HepG2 (cell line): Measurements from ENCODE around the gene DNAAF8. TPM values are rescaled to one million over a fixed set of nuclear protein-coding genes. Genes with fewer than 3 reads are reported as not detected.

Experiments
- ATAC-seq: fragments of 200-7000 bp; cut with Tn5 transposase; 3 replicates; pipeline ENCODE4 v1.9.1; 2020; ENCODE audit warnings: mild to moderate bottlenecking, moderate library complexity
- BruUV-seq: library from RNA; stranded (reverse); fragments of 400-500 nt; replicated peaks from 2 replicates; lab custom pipeline; 2021; lab: Mats Ljungman, UMichigan
- CTCF ChIA-PET: fragments of 300-600 bp; formaldehyde crosslinking; extraction: SDS; loops from one replicate; lab custom pipeline; 2021; ENCODE audit warnings: low total read pairs, inconsistent platforms, low intra/inter-chr PET ratio; lab: Yijun Ruan, JAX
- POLR2A ChIA-PET: fragments of 350-600 bp; sonication (Branson Sonifier 250); formaldehyde crosslinking; loops from one replicate; lab custom pipeline; 2020; ENCODE audit warnings: antibody characterized with exemption, inconsistent platforms; lab: Yijun Ruan, JAX
- DNase-seq: peaks from one replicate; pipeline ENCODE4 v3.0.0-alpha.2; 2015; ENCODE audit warnings: low spot score
- FAIRE-seq: peaks from 3 replicates; lab custom pipeline; 2011; peaks lifted over from hg19 to GRCh38; lab: Jason Lieb, UNC
- H2AFZ ChIP-seq: one replicate; pipeline ENCODE4 v1.6.1; 2011; ENCODE audit warnings: low read length, inconsistent platforms
- H3K27ac ChIP-seq: fragments of 300-600 bp; 3 replicates; pipeline ENCODE4 v1.8.0; 2011; ENCODE audit warnings: mixed run types, mild to moderate bottlenecking, mixed read lengths, low read length, inconsistent platforms; ENCODE audit not compliant: insufficient read depth; ENCODE audit errors: extremely low read length
- H3K27me3 ChIP-seq, 2 experiments: fragments of 200-600 bp in 1 of 2; 2 replicates in 1 of 2; 3 replicates in 1 of 2; pipeline versions ENCODE4 v1.6.0 to v1.8.0; 2011; ENCODE audit warnings: low read length in 2 of 2, mild to moderate bottlenecking in 2 of 2, moderate library complexity in 2 of 2, inconsistent platforms in 1 of 2; ENCODE audit not compliant: insufficient read depth in 2 of 2, control insufficient read depth in 1 of 2
- H3K36me3 ChIP-seq, 2 experiments: fragments of 200-600 bp in 1 of 2; replicated peaks in 1 of 2; 2 replicates in 1 of 2; 3 replicates in 1 of 2; pipeline versions ENCODE4 v1.5.1 to v1.8.0; 2011; ENCODE audit warnings: low read length in 2 of 2, inconsistent platforms in 1 of 2; ENCODE audit not compliant: insufficient read depth in 2 of 2, control insufficient read depth in 1 of 2
- H3K4me1 ChIP-seq: 2 replicates; pipeline ENCODE4 v1.5.1; 2012; ENCODE audit warnings: low read length, inconsistent platforms; ENCODE audit not compliant: insufficient read depth
- H3K4me2 ChIP-seq: 2 replicates; pipeline ENCODE4 v1.6.0; 2011; ENCODE audit warnings: low read depth, low read length, inconsistent platforms
- H3K4me3 ChIP-seq, 3 experiments: fragments of 200-600 bp in 1 of 3; sonication (generic), shearing (Covaris generic) in 1 of 3; replicated peaks in 1 of 3; 2 replicates each; pipeline ENCODE4 v1.5.1; 2011 to 2016; ENCODE audit warnings: low read length in 3 of 3, inconsistent platforms in 2 of 3, low read depth in 2 of 3, mild to moderate bottlenecking in 2 of 3, control low read depth in 1 of 3, mixed read lengths in 1 of 3; ENCODE audit not compliant: insufficient read depth in 1 of 3
- H3K79me2 ChIP-seq: one replicate; pipeline ENCODE4 v1.6.1; 2011; ENCODE audit warnings: low read length, inconsistent platforms; ENCODE audit not compliant: insufficient read depth
- H3K9ac ChIP-seq: 2 replicates; pipeline ENCODE4 v1.6.0; 2011; ENCODE audit warnings: mild to moderate bottlenecking, low read depth, low read length, inconsistent platforms; ENCODE audit not compliant: insufficient read depth
- H3K9me3 ChIP-seq: 2 replicates; pipeline ENCODE4 v1.5.1; 2012; ENCODE audit warnings: mild to moderate bottlenecking, low read length
- H4K20me1 ChIP-seq: 2 replicates; pipeline ENCODE4 v1.6.0; 2011; ENCODE audit warnings: inconsistent platforms, mild to moderate bottlenecking, low read length, moderate library complexity; ENCODE audit not compliant: insufficient read depth
- CBX5 ChIP-seq: sonication (generic); formaldehyde crosslinking; IDR thresholded peaks from 2 replicates; pipeline ENCODE4 v1.4.0; 2020; ENCODE audit warnings: missing genetic modification reagents, borderline replicate concordance
- CEBPG ChIP-seq: IDR thresholded peaks from 2 replicates; pipeline ENCODE4 v1.6.1; 2016
- CREM ChIP-seq, 2 experiments: sonication (generic) in 1 of 2; formaldehyde crosslinking in 1 of 2; IDR thresholded peaks; 2 replicates each; pipeline versions ENCODE4 v1.4.0 to v1.6.1; 2016 to 2020; ENCODE audit warnings: antibody characterized with exemption in 1 of 2, mild to moderate bottlenecking in 1 of 2, missing genetic modification reagents in 1 of 2
- ELF1 ChIP-seq: sonication (generic); formaldehyde crosslinking; IDR thresholded peaks from 2 replicates; pipeline ENCODE4 v1.4.0; 2020; ENCODE audit warnings: missing genetic modification reagents
- ELF3 ChIP-seq: IDR thresholded peaks from 2 replicates; pipeline ENCODE4 v1.6.1; 2016; ENCODE audit warnings: missing genetic modification reagents, missing compliant biosample characterization
- GATA4 ChIP-seq: sonication (generic); IDR thresholded peaks from 2 replicates; pipeline ENCODE4 v1.6.1; 2016; ENCODE audit warnings: antibody characterized with exemption, low read depth, borderline replicate concordance
- MED13 ChIP-seq: sonication (generic); formaldehyde crosslinking; IDR thresholded peaks from 2 replicates; pipeline ENCODE4 v1.5.0; 2020; ENCODE audit warnings: missing genetic modification reagents
- MZF1 ChIP-seq: sonication (generic); formaldehyde crosslinking; IDR thresholded peaks from 2 replicates; pipeline ENCODE4 v1.8.1; 2023; ENCODE audit warnings: mild to moderate bottlenecking, missing genetic modification reagents, borderline replicate concordance
- NONO ChIP-seq, 2 experiments: fragments of 450-650 bp in 1 of 2; sonication (generic) in 1 of 2; formaldehyde crosslinking in 1 of 2; IDR thresholded peaks in 1 of 2; conservative IDR thresholded peaks in 1 of 2; 2 replicates each; pipeline versions ENCODE4 v1.6.1 to v1.8.0; 2017 to 2022; ENCODE audit warnings: mild to moderate bottlenecking in 1 of 2, missing genetic modification reagents in 1 of 2, moderate library complexity in 1 of 2
- PRPF4 ChIP-seq: fragments of 200-400 bp; formaldehyde crosslinking; IDR thresholded peaks from 2 replicates; pipeline ENCODE4 v1.6.1; 2016; ENCODE audit warnings: low read length, low read depth; ENCODE audit not compliant: poor library complexity, severe bottlenecking
- SATB2 ChIP-seq: sonication (generic); formaldehyde crosslinking; IDR thresholded peaks from 2 replicates; pipeline ENCODE4 v1.5.0; 2020; ENCODE audit warnings: missing genetic modification reagents
- SRSF9 ChIP-seq: fragments of 200-400 bp; formaldehyde crosslinking; IDR thresholded peaks from 2 replicates; pipeline ENCODE4 v1.6.1; 2018; ENCODE audit warnings: borderline replicate concordance, mild to moderate bottlenecking, low read depth, low read length; ENCODE audit not compliant: insufficient read depth, poor library complexity, severe bottlenecking
- ZNF775 ChIP-seq: sonication (generic); formaldehyde crosslinking; IDR thresholded peaks from 2 replicates; pipeline ENCODE4 v1.4.0; 2020; ENCODE audit warnings: missing genetic modification reagents, mild to moderate bottlenecking, moderate library complexity, borderline replicate concordance
- ZNF891 ChIP-seq: sonication (generic); formaldehyde crosslinking; IDR thresholded peaks from 2 replicates; pipeline ENCODE4 v1.5.0; 2020; ENCODE audit warnings: mild to moderate bottlenecking, missing genetic modification reagents
- WGBS: methylation state at CpG from one replicate; pipeline ENCODE4 v1.1.6; 2017; ENCODE audit warnings: low lambda C conversion rate; 5-methylcytosine and 5-hydroxymethylcytosine counted together
- in situ Hi-C: cut with HindIII; loops from 2 replicates; pipeline ENCODE4 v1.10.0; 2017; ENCODE audit warnings: low pct_unique_long_range_greater_than_20kb; ENCODE audit not compliant: extremely low pct_ligation_motif_present
- intact Hi-C: fragments of 100-400 bp; cut with micrococcal nuclease; formaldehyde crosslinking; loops from one replicate; pipeline ENCODE4 v1.10.0; 2022; ENCODE audit not compliant: unreplicated experiment
- polyA plus RNA-seq, 8 experiments: library from polyadenylated mRNA; depleted of rRNA in 3 of 8; stranded (reverse) in 7 of 8; unstranded in 1 of 8; fragments of >200 nt; fragmentation: Illumina TruSeq in 4 of 8; extraction: Trizol in 4 of 8; gene quantifications; 2 replicates each; pipeline versions ENCODE4 v1.2.1 to v1.2.3, GENCODE V29; 2011 to 2016; ENCODE audit warnings: low read depth in 4 of 8, missing spikeins in 1 of 8, mixed read lengths in 1 of 8; ENCODE audit not compliant: insufficient read depth in 1 of 8
- total RNA-seq, 5 experiments: library from RNA; depleted of rRNA; stranded (reverse); fragments of >200 nt; fragmentation: Illumina TruSeq; extraction: Trizol; gene quantifications; 2 replicates each; pipeline ENCODE4 v1.2.3, GENCODE V29; 2016; ENCODE audit warnings: low read depth in 1 of 5
- TF ChIP-seq, protein P1 (sequence below): sonication (generic); formaldehyde crosslinking; IDR thresholded peaks from 2 replicates; pipeline ENCODE4 v1.4.0; 2020; ENCODE audit warnings: missing genetic modification reagents, borderline replicate concordance

DNAAF8 gene
- total and polyA plus RNA-seq, 2 of the 13 experiments (the other 11 are each of a cell fraction or from before 2014, with no cell fraction given): 0.44 TPM; not detected in 1

DNA sequence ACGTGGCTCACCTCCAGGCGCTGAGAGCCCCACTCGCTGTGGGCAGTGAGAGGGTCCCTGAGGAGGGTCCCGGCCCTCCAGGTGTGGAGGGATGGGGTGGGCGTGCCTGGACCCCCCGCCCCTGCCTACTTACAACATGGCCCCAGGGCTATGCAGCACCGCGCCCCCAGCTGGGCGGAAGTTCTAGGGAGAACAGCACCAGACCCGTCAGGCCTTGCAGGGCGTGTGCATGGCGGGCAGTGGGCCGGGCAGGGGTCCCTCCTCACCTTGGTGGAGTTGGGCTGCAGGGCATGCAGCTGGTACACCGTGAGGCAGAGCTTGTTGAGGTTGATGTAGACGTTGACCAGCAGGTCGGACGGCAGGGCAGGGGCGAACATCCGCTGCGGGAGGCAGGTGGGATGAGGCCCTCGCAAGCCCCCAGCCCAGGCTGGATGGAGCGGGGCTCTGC is 63.5 kb downstream of the DNAAF8 start:
- Histone ChIP-seq H3K27me3 (no peaks in the 10 kb centered on the region), H3K4me1 (peaks cover 24% of the 10 kb centered on the region), H4K20me1 (no peaks in the 10 kb centered on the region), H3K79me2 (no peaks in the 10 kb centered on the region), H3K36me3 (peaks cover 0 to 8% of the 10 kb centered on the region in 2 experiments; a peak in 2 of 5 replicates), H3K9ac (no peak overlapping the region), H3K4me3 (no peak overlapping the region), H3K4me2 (no peak overlapping the region), H3K27ac (no peak overlapping the region), H3K9me3 (no peaks in the 10 kb centered on the region), H2AFZ (no peak overlapping the region)
- intact Hi-C loops (no loop called here), in situ Hi-C loops (no loop called here)
- CTCF ChIA-PET: no interaction called here
- WGBS: 98% methylated on average over 8 of the region's 22 CpGs
- DNase-seq (no peak), FAIRE-seq (no peak), ATAC-seq (no peak)
- TF ChIP-seq CEBPG (CRISPR knock-in tag) (no peak), CREM (IDR thresholded peaks at IDR 0.05) (no peak), CREM (CRISPR knock-in tag; IDR thresholded peaks at IDR 0.05) (no peak), NONO (IDR thresholded peaks at IDR 0.05) (no peak), NONO (CRISPR knock-in tag; conservative IDR thresholded peaks at IDR 0.05) (no peak)
- TF ChIP-seq, protein P1, sequence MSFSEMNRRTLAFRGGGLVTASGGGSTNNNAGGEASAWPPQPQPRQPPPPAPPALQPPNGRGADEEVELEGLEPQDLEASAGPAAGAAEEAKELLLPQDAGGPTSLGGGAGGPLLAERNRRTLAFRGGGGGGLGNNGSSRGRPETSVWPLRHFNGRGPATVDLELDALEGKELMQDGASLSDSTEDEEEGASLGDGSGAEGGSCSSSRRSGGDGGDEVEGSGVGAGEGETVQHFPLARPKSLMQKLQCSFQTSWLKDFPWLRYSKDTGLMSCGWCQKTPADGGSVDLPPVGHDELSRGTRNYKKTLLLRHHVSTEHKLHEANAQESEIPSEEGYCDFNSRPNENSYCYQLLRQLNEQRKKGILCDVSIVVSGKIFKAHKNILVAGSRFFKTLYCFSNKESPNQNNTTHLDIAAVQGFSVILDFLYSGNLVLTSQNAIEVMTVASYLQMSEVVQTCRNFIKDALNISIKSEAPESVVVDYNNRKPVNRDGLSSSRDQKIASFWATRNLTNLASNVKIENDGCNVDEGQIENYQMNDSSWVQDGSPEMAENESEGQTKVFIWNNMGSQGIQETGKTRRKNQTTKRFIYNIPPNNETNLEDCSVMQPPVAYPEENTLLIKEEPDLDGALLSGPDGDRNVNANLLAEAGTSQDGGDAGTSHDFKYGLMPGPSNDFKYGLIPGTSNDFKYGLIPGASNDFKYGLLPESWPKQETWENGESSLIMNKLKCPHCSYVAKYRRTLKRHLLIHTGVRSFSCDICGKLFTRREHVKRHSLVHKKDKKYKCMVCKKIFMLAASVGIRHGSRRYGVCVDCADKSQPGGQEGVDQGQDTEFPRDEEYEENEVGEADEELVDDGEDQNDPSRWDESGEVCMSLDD (CRISPR knock-in tag): no peak
- no TSS peak for BruUV-seq
- POLR2A ChIA-PET: no interaction called here

DNA sequence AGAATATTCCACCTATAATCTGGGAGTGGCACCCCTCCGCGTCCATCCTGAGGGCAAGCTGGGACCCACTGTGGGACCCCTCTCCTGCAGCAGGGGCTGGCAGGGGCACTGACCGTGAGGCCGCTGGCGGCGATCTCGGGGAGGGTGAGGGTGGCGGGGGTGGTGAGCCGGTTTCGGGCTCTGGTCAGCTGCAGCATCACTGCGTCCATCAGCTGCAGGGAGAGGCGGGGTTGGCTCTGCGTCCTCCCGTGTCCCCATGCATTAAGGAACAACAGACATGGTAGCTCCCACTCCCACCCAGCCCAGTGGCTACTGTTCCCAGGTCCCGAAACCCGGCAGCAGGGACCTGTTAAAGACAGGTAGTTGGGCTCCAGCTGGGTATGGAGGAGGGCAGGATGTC is 64.1 kb downstream of the DNAAF8 start:
- H3K9me3 ChIP-seq: no peaks in the 10 kb centered on the region
- CTCF ChIA-PET: no interaction called here
- in situ Hi-C loops: no loop called here
- no peaks in the 10 kb centered on the region for H4K20me1 ChIP-seq
- no peak overlapping the region for H3K27ac ChIP-seq
- DNase-seq (no peak), FAIRE-seq (no peak), ATAC-seq (no peak)
- H3K4me3 ChIP-seq: no peak overlapping the region
- no TSS peak for BruUV-seq
- no peak overlapping the region for H2AFZ ChIP-seq
- H3K9ac ChIP-seq: no peak overlapping the region
- no peak for TF ChIP-seq CBX5
- TF ChIP-seq PRPF4: no peak
- no peak for TF ChIP-seq GATA4
- no peak for TF ChIP-seq ELF3
- no peak for TF ChIP-seq MZF1 (CRISPR knock-in tag)
- no peak for TF ChIP-seq ZNF775 (CRISPR knock-in tag)
- TF ChIP-seq ZNF891 (CRISPR knock-in tag): no peak
- no peak for TF ChIP-seq SRSF9
- TF ChIP-seq ELF1 (CRISPR knock-in tag): no peak
- no peak for TF ChIP-seq SATB2 (CRISPR knock-in tag)
- no peak for TF ChIP-seq MED13 (CRISPR knock-in tag)
- no peaks in the 10 kb centered on the region for H3K27me3 ChIP-seq
- no peak overlapping the region for H3K4me2 ChIP-seq
- POLR2A ChIA-PET: no interaction called here
- 97% methylated on average over 12 of the region's 16 CpGs for WGBS
- intact Hi-C loops: no loop called here
- peaks cover 23% of the 10 kb centered on the region for H3K4me1 ChIP-seq
- H3K79me2 ChIP-seq: no peaks in the 10 kb centered on the region
- H3K36me3 ChIP-seq: peaks cover 0 to 8% of the 10 kb centered on the region in 2 experiments; a peak in 2 of 5 replicates
